ENCODE results near the gene KREMEN1.
A peak's percentile ranks its signal among the peaks of the same experiment; 100 is the strongest.

DNA sequence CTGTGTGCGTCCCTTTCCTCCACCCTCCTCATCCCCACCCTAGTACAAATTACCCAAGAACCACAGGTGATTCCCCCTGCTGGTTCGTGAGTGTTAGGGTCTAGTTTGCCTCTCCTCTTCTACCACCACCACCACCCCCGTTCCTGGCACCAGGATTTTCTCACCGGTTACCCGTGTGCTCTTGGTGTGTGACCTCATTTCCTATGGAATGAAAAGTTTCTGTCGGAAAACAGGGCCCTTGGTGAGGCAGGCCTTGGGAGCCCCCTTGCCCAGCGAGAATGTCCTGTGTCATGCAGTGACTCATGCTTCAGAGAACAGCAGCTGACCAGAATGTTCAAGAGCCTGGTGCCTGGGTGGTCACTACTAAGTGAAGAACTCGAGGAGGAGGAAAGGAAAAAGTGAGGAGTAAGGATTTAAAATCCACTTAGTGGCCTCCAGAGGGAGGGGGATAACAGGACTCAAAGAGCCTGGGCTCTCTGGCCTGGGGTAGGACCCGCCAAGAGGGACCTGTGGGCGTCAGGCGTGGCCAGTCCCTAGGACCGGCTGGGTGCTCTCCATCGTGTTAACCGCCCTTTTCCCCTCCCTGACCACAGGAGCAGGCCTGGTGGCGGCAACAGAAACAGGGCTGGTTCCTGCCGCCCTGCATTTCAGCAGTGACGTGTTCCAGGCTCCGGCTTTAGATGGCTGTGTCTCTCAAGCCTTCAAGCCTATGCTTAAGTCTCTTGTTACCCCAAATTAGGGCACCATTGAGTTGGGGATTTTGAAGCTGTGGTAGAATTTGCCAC is 41.4 kb upstream of the KREMEN1 start:
- TF ChIP-seq, protein P1, sequence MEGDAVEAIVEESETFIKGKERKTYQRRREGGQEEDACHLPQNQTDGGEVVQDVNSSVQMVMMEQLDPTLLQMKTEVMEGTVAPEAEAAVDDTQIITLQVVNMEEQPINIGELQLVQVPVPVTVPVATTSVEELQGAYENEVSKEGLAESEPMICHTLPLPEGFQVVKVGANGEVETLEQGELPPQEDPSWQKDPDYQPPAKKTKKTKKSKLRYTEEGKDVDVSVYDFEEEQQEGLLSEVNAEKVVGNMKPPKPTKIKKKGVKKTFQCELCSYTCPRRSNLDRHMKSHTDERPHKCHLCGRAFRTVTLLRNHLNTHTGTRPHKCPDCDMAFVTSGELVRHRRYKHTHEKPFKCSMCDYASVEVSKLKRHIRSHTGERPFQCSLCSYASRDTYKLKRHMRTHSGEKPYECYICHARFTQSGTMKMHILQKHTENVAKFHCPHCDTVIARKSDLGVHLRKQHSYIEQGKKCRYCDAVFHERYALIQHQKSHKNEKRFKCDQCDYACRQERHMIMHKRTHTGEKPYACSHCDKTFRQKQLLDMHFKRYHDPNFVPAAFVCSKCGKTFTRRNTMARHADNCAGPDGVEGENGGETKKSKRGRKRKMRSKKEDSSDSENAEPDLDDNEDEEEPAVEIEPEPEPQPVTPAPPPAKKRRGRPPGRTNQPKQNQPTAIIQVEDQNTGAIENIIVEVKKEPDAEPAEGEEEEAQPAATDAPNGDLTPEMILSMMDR (IDR thresholded peaks at IDR 0.05; ENCODE audit: low read depth, low read length, missing input control) = no peak
- TF ChIP-seq FOXA1 (IDR thresholded peaks at IDR 0.05) (no peak), FOXA2 (IDR thresholded peaks at IDR 0.05) (no peak), JUND (IDR thresholded peaks at IDR 0.05) (peak; percentile 51 to 76), RAD21 (IDR thresholded peaks at IDR 0.05) (no peak), RXRA (IDR thresholded peaks at IDR 0.05) (no peak), NR2F2 (IDR thresholded peaks at IDR 0.05) (no peak), TAF1 (conservative IDR thresholded peaks at IDR 0.05) (no peak), SP1 (IDR thresholded peaks at IDR 0.05) (no peak)
- TF ChIP-seq, protein P2, sequence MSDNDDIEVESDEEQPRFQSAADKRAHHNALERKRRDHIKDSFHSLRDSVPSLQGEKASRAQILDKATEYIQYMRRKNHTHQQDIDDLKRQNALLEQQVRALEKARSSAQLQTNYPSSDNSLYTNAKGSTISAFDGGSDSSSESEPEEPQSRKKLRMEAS (IDR thresholded peaks at IDR 0.05) = no peak
- TF ChIP-seq, protein P3, sequence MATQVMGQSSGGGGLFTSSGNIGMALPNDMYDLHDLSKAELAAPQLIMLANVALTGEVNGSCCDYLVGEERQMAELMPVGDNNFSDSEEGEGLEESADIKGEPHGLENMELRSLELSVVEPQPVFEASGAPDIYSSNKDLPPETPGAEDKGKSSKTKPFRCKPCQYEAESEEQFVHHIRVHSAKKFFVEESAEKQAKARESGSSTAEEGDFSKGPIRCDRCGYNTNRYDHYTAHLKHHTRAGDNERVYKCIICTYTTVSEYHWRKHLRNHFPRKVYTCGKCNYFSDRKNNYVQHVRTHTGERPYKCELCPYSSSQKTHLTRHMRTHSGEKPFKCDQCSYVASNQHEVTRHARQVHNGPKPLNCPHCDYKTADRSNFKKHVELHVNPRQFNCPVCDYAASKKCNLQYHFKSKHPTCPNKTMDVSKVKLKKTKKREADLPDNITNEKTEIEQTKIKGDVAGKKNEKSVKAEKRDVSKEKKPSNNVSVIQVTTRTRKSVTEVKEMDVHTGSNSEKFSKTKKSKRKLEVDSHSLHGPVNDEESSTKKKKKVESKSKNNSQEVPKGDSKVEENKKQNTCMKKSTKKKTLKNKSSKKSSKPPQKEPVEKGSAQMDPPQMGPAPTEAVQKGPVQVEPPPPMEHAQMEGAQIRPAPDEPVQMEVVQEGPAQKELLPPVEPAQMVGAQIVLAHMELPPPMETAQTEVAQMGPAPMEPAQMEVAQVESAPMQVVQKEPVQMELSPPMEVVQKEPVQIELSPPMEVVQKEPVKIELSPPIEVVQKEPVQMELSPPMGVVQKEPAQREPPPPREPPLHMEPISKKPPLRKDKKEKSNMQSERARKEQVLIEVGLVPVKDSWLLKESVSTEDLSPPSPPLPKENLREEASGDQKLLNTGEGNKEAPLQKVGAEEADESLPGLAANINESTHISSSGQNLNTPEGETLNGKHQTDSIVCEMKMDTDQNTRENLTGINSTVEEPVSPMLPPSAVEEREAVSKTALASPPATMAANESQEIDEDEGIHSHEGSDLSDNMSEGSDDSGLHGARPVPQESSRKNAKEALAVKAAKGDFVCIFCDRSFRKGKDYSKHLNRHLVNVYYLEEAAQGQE (IDR thresholded peaks at IDR 0.05) = no peak

Measured in liver (tissue), 3 donors.